ENCODE measurements around the gene ZNF777. TPM values are rescaled to one million over a fixed set of nuclear protein-coding genes. Genes with fewer than 3 reads are reported as not detected.
A peak's percentile ranks its signal among the peaks of the same experiment; 100 is the strongest.

Gene ZNF777
- total and polyA plus RNA-seq, 9 of the 15 experiments (the other 6 are each of a cell fraction or from before 2014, with no cell fraction given): 0.11 to 32.6 (median 9.0) TPM

GRCh38 chr7:149450821-149451220 is 10.0 kb downstream of the ZNF777 start:
- no peaks in the 10 kb centered on the region for H3K4me1 ChIP-seq (replicated peaks in 1 of 2; ENCODE audit: control insufficient read depth in 2 of 2, insufficient read depth in 2 of 2, low read length in 2 of 2)
- TF ChIP-seq ZNF507 (tag; conservative IDR thresholded peaks at IDR 0.05) (no peak), GATAD2B (IDR thresholded peaks at IDR 0.05; ENCODE audit: borderline replicate concordance) (no peak), ZSCAN29 (IDR thresholded peaks at IDR 0.05) (no peak), MEF2D (tag; conservative IDR thresholded peaks at IDR 0.05; ENCODE audit: low read depth) (no peak), CXXC5 (CRISPR knock-in tag; IDR thresholded peaks at IDR 0.05) (no peak), HCFC1 (IDR thresholded peaks at IDR 0.05; ENCODE audit: low read depth, low read length) (no peak), CUX1 (CRISPR knock-in tag; IDR thresholded peaks at IDR 0.05) (no peak), CBX5 (IDR thresholded peaks at IDR 0.05; ENCODE audit: borderline replicate concordance, low read depth) (no peak)
- 95% methylated on average over 10 of the region's 10 CpGs for WGBS (ENCODE audit: insufficient coverage, low coverage, missing lambda C conversion rate)
- no peaks in the 10 kb centered on the region for H3K9me3 ChIP-seq (replicated peaks; ENCODE audit: control insufficient read depth, insufficient read depth, low read depth, low read length)
- H4K20me1 ChIP-seq (replicated peaks; ENCODE audit: control insufficient read depth, insufficient read depth, low read length): no peaks in the 10 kb centered on the region
- peaks cover 85% of the 10 kb centered on the region for H3K36me3 ChIP-seq (ENCODE audit: control insufficient read depth, insufficient read depth, low read length)
- no peak overlapping the region for H3K27ac ChIP-seq (ENCODE audit: extremely low read depth, low read depth, low read length)
- H3K4me2 ChIP-seq (ENCODE audit: insufficient read depth, low read length): no peak overlapping the region
- peak overlapping the region in 1 of 2 experiments; percentile 10; a peak in 1 of 4 replicates for H3K9ac ChIP-seq (ENCODE audit: insufficient read depth in 1 of 2, low read depth in 2 of 2, low read length in 2 of 2)
- DNase-seq (ENCODE audit: extremely low read depth in 1 of 4, low spot score in 3 of 4) (no peak), ATAC-seq (no peak), FAIRE-seq (no peak)
- no peaks in the 10 kb centered on the region for H3K9me1 ChIP-seq (ENCODE audit: control insufficient read depth, insufficient read depth, low read length)
- intact Hi-C loops (cut with micrococcal nuclease) (no loop called here), in situ Hi-C loops (cut with MboI) (no loop called here)
- no peaks in the 10 kb centered on the region for H3K27me3 ChIP-seq (ENCODE audit: control insufficient read depth in 2 of 2, insufficient read depth in 2 of 2, low read length in 2 of 2)
- H3K79me2 ChIP-seq (ENCODE audit: control insufficient read depth, insufficient read depth, low read length): no peaks in the 10 kb centered on the region
- no peak overlapping the region for H3K4me3 ChIP-seq
- ChIA-PET CTCF (ENCODE audit: low intra/inter-chr PET ratio) (interaction anchor here (0.7 kb wide), 1 partner anchor 9 kb away, joined by 3 read pairs; no protein-coding TSS in a partner anchor), POLR2A (interaction anchor here (0.6 kb wide), 1 partner anchor 244 kb away, joined by 3 read pairs; no protein-coding TSS in a partner anchor)
- BruUV-seq (replicated peaks): no TSS peak
- no peak overlapping the region for H2AFZ ChIP-seq (ENCODE audit: low read depth, low read length)

Data from K562 (cell line).